H9 (cell line): ENCODE results near the gene MIPEP. TPM values are rescaled to one million over a fixed set of nuclear protein-coding genes. Genes with fewer than 3 reads are reported as not detected.

Experiments used
- DNase-seq: peaks from one replicate; pipeline ENCODE4 v3.0.0-alpha.2; 2017
- H2AFZ ChIP-seq: one replicate; pipeline ENCODE4 v1.6.1; 2013; ENCODE audit warnings: mild to moderate bottlenecking, low read length, control low read depth, moderate library complexity
- H2AK5ac ChIP-seq: 2 replicates; pipeline ENCODE4 v1.6.1; 2013; ENCODE audit warnings: low read length, control low read depth, mixed read lengths; ENCODE audit not compliant: insufficient read length
- H2BK120ac ChIP-seq: one replicate; pipeline ENCODE4 v1.6.1; 2013; ENCODE audit warnings: low read depth, mild to moderate bottlenecking, low read length, control low read depth, inconsistent platforms; ENCODE audit not compliant: poor library complexity, severe bottlenecking
- H2BK12ac ChIP-seq: 2 replicates; pipeline ENCODE4 v1.6.1; 2013; ENCODE audit warnings: low read length, control low read depth, mixed read lengths, low read depth; ENCODE audit not compliant: insufficient read length
- H2BK15ac ChIP-seq: 2 replicates; pipeline ENCODE4 v1.6.1; 2013; ENCODE audit warnings: low read depth, low read length, control low read depth
- H2BK20ac ChIP-seq: one replicate; pipeline ENCODE4 v1.6.1; 2013; ENCODE audit warnings: low read depth, mild to moderate bottlenecking, low read length, control low read depth, inconsistent platforms; ENCODE audit not compliant: poor library complexity, severe bottlenecking
- H2BK5ac ChIP-seq: 2 replicates; pipeline ENCODE4 v1.6.1; 2013; ENCODE audit warnings: low read length, control low read depth, mixed read lengths; ENCODE audit not compliant: insufficient read length
- H3K14ac ChIP-seq: 2 replicates; pipeline ENCODE4 v1.6.1; 2013; ENCODE audit warnings: low read length, control low read depth; ENCODE audit not compliant: insufficient read depth
- H3K18ac ChIP-seq: 2 replicates; pipeline ENCODE4 v1.6.1; 2013; ENCODE audit warnings: low read depth, mild to moderate bottlenecking, mixed read lengths, low read length, control low read depth; ENCODE audit not compliant: insufficient read length
- H3K23ac ChIP-seq: 2 replicates; pipeline ENCODE4 v1.6.1; 2013; ENCODE audit warnings: low read length, control low read depth, mixed read lengths, low read depth; ENCODE audit not compliant: insufficient read length
- H3K23me2 ChIP-seq: 2 replicates; pipeline ENCODE4 v1.6.1; 2013; ENCODE audit warnings: low read depth, mild to moderate bottlenecking, mixed read lengths, low read length, control low read depth; ENCODE audit not compliant: insufficient read length, poor library complexity, severe bottlenecking
- H3K27ac ChIP-seq: 2 replicates; pipeline ENCODE4 v1.5.1; 2013; ENCODE audit warnings: low read length, control low read depth, mixed read lengths, low read depth; ENCODE audit not compliant: insufficient read length
- H3K27me3 ChIP-seq: 2 replicates; pipeline ENCODE4 v1.6.1; 2013; ENCODE audit warnings: low read length, control low read depth, inconsistent platforms; ENCODE audit not compliant: insufficient read depth
- H3K4ac ChIP-seq: 2 replicates; pipeline ENCODE4 v1.6.1; 2013; ENCODE audit warnings: low read depth, mild to moderate bottlenecking, control low read depth, inconsistent platforms, low read length, moderate library complexity
- H3K4me1 ChIP-seq: 2 replicates; pipeline ENCODE4 v1.6.1; 2013; ENCODE audit warnings: low read length, control low read depth, inconsistent platforms; ENCODE audit not compliant: insufficient read depth
- H3K4me2 ChIP-seq: 2 replicates; pipeline ENCODE4 v1.6.1; 2013; ENCODE audit warnings: low read length, control low read depth, mixed read lengths; ENCODE audit not compliant: insufficient read length, insufficient read depth
- H3K56ac ChIP-seq: 2 replicates; pipeline ENCODE4 v1.6.1; 2013; ENCODE audit warnings: low read depth, mild to moderate bottlenecking, mixed read lengths, low read length, control low read depth; ENCODE audit not compliant: insufficient read length
- H3K79me1 ChIP-seq: 2 replicates; pipeline ENCODE4 v1.6.1; 2013; ENCODE audit warnings: low read depth, mild to moderate bottlenecking, moderate library complexity, low read length, control low read depth, inconsistent platforms; ENCODE audit not compliant: insufficient read depth, poor library complexity, severe bottlenecking
- H3K79me2 ChIP-seq: 2 replicates; pipeline ENCODE4 v1.6.1; 2013; ENCODE audit warnings: low read length, control low read depth, inconsistent platforms; ENCODE audit not compliant: insufficient read depth
- H3K9ac ChIP-seq: 2 replicates; pipeline ENCODE4 v1.6.1; 2013; ENCODE audit warnings: low read length, control low read depth, mixed read lengths; ENCODE audit not compliant: insufficient read length; ENCODE audit errors: extremely low read depth
- H3K9me3 ChIP-seq: one replicate; pipeline ENCODE4 v1.6.1; 2013; ENCODE audit warnings: low read depth, low read length, inconsistent platforms; ENCODE audit not compliant: control insufficient read depth
- H3T11ph ChIP-seq: one replicate; pipeline ENCODE4 v1.6.1; 2013; ENCODE audit warnings: mild to moderate bottlenecking, low read length, control low read depth, inconsistent platforms
- H4K20me1 ChIP-seq: one replicate; pipeline ENCODE4 v1.6.1; 2013; ENCODE audit not compliant: control insufficient read depth, insufficient read length, insufficient read depth
- H4K5ac ChIP-seq: 2 replicates; pipeline ENCODE4 v1.6.1; 2013; ENCODE audit warnings: low read depth, mild to moderate bottlenecking, mixed read lengths, low read length, control low read depth; ENCODE audit not compliant: insufficient read length
- H4K8ac ChIP-seq: replicated peaks from 2 replicates; pipeline ENCODE4 v1.6.1; 2013; ENCODE audit warnings: low read length, control low read depth, mixed read lengths, low read depth; ENCODE audit not compliant: insufficient read length
- H4K91ac ChIP-seq: 2 replicates; pipeline ENCODE4 v1.6.1; 2013; ENCODE audit warnings: low read depth, mild to moderate bottlenecking, moderate library complexity, mixed read lengths, low read length, control low read depth; ENCODE audit not compliant: insufficient read length
- H3K27ac Mint-ChIP-seq, 3 experiments: 2 replicates in 2 of 3; 3 replicates in 1 of 3; pipeline ENCODE4 v1.8.0; 2020 to 2021; ENCODE audit warnings: mixed read lengths in 3 of 3, mild to moderate bottlenecking in 1 of 3, moderate library complexity in 1 of 3
- H3K27me3 Mint-ChIP-seq: 2 replicates; pipeline ENCODE4 v1.8.0; 2021; ENCODE audit warnings: low read depth, mild to moderate bottlenecking, moderate library complexity, mixed read lengths
- H3K36me3 Mint-ChIP-seq, 3 experiments: 2 replicates in 2 of 3; 3 replicates in 1 of 3; pipeline ENCODE4 v1.8.0; 2020 to 2021; ENCODE audit warnings: low read depth in 3 of 3, mixed read lengths in 3 of 3; ENCODE audit not compliant: insufficient read depth in 1 of 3
- H3K4me1 Mint-ChIP-seq, 2 experiments: 2 replicates each; pipeline ENCODE4 v1.8.0; 2020; ENCODE audit warnings: mixed read lengths in 2 of 2
- H3K4me3 Mint-ChIP-seq, 2 experiments: 2 replicates in 1 of 2; 3 replicates in 1 of 2; pipeline ENCODE4 v1.8.0; 2020 to 2021; ENCODE audit warnings: mild to moderate bottlenecking in 2 of 2, mixed read lengths in 2 of 2, moderate library complexity in 1 of 2
- H3K9me3 Mint-ChIP-seq, 2 experiments: 2 replicates in 1 of 2; 3 replicates in 1 of 2; pipeline ENCODE4 v1.8.0; 2020; ENCODE audit warnings: mild to moderate bottlenecking in 2 of 2, mixed read lengths in 2 of 2, moderate library complexity in 1 of 2
- WGBS: extraction: QIAGEN DNeasy Blood & Tissue Kit; methylation state at CpG from one replicate; pipeline ENCODE4 v1.1.7; 2013; ENCODE audit warnings: missing lambda C conversion rate, low lambda C conversion rate, mixed read lengths; ENCODE audit not compliant: insufficient read length; ENCODE audit errors: extremely low coverage; 5-methylcytosine and 5-hydroxymethylcytosine counted together
- total RNA-seq: library from RNA; stranded (reverse); gene quantifications from 2 replicates; pipeline ENCODE4 v1.2.1, GENCODE V29; 2021
- TF ChIP-seq, protein P1 (sequence below): fragments of 200-600 bp; sonication (generic); conservative IDR thresholded peaks from 3 replicates; pipeline ENCODE4 v1.8.0; 2021; ENCODE audit warnings: antibody characterized with exemption, mild to moderate bottlenecking

The MIPEP gene
- total RNA-seq, 1 experiment from 2014 or later: 18.5 TPM

DNA sequence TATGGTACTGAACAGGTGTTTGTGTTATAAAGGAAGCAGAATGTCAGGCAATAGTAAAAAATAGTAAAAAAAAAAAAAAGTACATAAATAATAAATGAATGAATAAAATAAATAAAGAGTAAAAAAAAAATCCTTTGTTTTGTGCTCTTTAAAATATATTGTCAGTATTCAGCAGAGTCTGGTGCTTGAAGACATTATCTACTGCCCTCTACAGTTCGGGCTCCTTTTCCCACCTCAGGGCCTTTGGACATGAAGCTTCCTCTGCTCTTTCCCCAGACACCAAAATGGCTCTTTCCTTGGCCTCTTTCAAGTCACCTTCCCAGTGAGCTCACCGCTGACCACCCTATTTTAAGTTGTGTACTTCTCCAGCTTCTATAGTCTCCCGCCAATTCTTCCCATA is 181.5 kb downstream of the MIPEP start:
- Histone ChIP-seq H3K79me2 (no peaks in the 10 kb centered on the region), H3K18ac (no peak overlapping the region), H2BK5ac (no peak overlapping the region), H2BK120ac (no peak overlapping the region), H4K20me1 (no peaks in the 10 kb centered on the region), H2AK5ac (no peak overlapping the region), H3K14ac (no peak overlapping the region), H3K23me2 (no peaks in the 10 kb centered on the region), H3T11ph (no peak overlapping the region), H3K4ac (no peak overlapping the region), H3K27me3 (no peaks in the 10 kb centered on the region), H3K23ac (no peak overlapping the region), H4K91ac (no peak overlapping the region), H4K8ac (no peak overlapping the region), H4K5ac (no peak overlapping the region), H3K27ac (no peak overlapping the region), H3K9me3 (no peaks in the 10 kb centered on the region), H3K4me2 (no peak overlapping the region), H2BK15ac (no peak overlapping the region), H2AFZ (no peak overlapping the region), H3K4me1 (no peaks in the 10 kb centered on the region), H2BK20ac (no peak overlapping the region), H2BK12ac (no peak overlapping the region), H3K56ac (no peak overlapping the region), H3K9ac (no peak overlapping the region), H3K79me1 (no peaks in the 10 kb centered on the region)
- DNase-seq: no peak
- Mint-ChIP-seq H3K9me3 (peaks cover 5 to 8% of the 10 kb centered on the region in 2 experiments), H3K4me3 (no peak overlapping the region), H3K27ac (no peak overlapping the region), H3K36me3 (peaks cover 0 to 10% (median 0%) of the 10 kb centered on the region in 3 experiments; a peak in 3 of 7 replicates), H3K4me1 (peaks cover 16% of the 10 kb centered on the region in 2 experiments), H3K27me3 (no peaks in the 10 kb centered on the region; the same call in 1 of the 2 replicates)
- no CpG with 5 or more reads among the region's 3 CpGs for WGBS
- TF ChIP-seq, protein P1, sequence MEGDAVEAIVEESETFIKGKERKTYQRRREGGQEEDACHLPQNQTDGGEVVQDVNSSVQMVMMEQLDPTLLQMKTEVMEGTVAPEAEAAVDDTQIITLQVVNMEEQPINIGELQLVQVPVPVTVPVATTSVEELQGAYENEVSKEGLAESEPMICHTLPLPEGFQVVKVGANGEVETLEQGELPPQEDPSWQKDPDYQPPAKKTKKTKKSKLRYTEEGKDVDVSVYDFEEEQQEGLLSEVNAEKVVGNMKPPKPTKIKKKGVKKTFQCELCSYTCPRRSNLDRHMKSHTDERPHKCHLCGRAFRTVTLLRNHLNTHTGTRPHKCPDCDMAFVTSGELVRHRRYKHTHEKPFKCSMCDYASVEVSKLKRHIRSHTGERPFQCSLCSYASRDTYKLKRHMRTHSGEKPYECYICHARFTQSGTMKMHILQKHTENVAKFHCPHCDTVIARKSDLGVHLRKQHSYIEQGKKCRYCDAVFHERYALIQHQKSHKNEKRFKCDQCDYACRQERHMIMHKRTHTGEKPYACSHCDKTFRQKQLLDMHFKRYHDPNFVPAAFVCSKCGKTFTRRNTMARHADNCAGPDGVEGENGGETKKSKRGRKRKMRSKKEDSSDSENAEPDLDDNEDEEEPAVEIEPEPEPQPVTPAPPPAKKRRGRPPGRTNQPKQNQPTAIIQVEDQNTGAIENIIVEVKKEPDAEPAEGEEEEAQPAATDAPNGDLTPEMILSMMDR: peak; percentile 41; the same call in 2 of the 3 replicates
